ENCODE results near the gene DENND2A. TPM values are rescaled to one million over a fixed set of nuclear protein-coding genes. Genes with fewer than 3 reads are reported as not detected.

The DENND2A gene
- total and polyA plus RNA-seq, 2 donors (not counting 1 experiment from before 2014, with no cell fraction given): 30.6 to 39.0 TPM

- TF ChIP-seq CTCF (conservative IDR thresholded peaks at IDR 0.05 in 1 of 2, IDR thresholded peaks at IDR 0.05 in 1 of 2; ENCODE audit: low read depth in 1 of 2, low read length in 2 of 2): no peak
- no peak for TF ChIP-seq EZH2 (IDR thresholded peaks at IDR 0.05; ENCODE audit: low read length, missing control alignments)
- Histone ChIP-seq H3K4me3 (replicated peaks in 1 of 4; ENCODE audit: control extremely low read depth in 1 of 4, insufficient read depth in 1 of 4, low read depth in 3 of 4, low read length in 4 of 4) (no peak overlapping the region), H3K4me1 (ENCODE audit: control insufficient read depth, extremely low read depth, insufficient read depth, low read length) (no peaks in the 10 kb centered on the region), H3K27ac (ENCODE audit: insufficient read depth, low read length) (no peak overlapping the region), H3K36me3 (ENCODE audit: control insufficient read depth, insufficient read depth, low read length) (peaks cover 6% of the 10 kb centered on the region), H3K9ac (ENCODE audit: insufficient read depth, low read length) (no peak overlapping the region), H3K27me3 (ENCODE audit: control insufficient read depth, insufficient read depth, low read length) (no peaks in the 10 kb centered on the region), H2AFZ (ENCODE audit: low read length) (no peak overlapping the region), H3K4me2 (ENCODE audit: extremely low read depth, insufficient read depth, low read length) (no peak overlapping the region), H4K20me1 (ENCODE audit: control insufficient read depth, extremely low read depth, insufficient read depth, low read length) (no peaks in the 10 kb centered on the region), H3K9me3 (ENCODE audit: control insufficient read depth, insufficient read depth, low read depth, low read length) (no peaks in the 10 kb centered on the region), H3K79me2 (ENCODE audit: control insufficient read depth, insufficient read depth, low read length) (no peaks in the 10 kb centered on the region)
- no peak for DNase-seq (ENCODE audit: low read depth in 2 of 2)
Measured at GRCh38 chr7:140586516-140586915, 54.1 kb downstream of the DENND2A start.

GRCh38 chr7:140585333-140585732 is 55.3 kb downstream of the DENND2A start:
- Histone ChIP-seq H3K9ac (ENCODE audit: insufficient read depth, low read length) (no peak overlapping the region), H3K79me2 (ENCODE audit: control insufficient read depth, insufficient read depth, low read length) (no peaks in the 10 kb centered on the region), H4K20me1 (ENCODE audit: control insufficient read depth, extremely low read depth, insufficient read depth, low read length) (no peaks in the 10 kb centered on the region), H3K36me3 (ENCODE audit: control insufficient read depth, insufficient read depth, low read length) (peaks cover 6% of the 10 kb centered on the region), H3K9me3 (ENCODE audit: control insufficient read depth, insufficient read depth, low read depth, low read length) (no peaks in the 10 kb centered on the region), H3K4me3 (replicated peaks in 1 of 4; ENCODE audit: control extremely low read depth in 1 of 4, insufficient read depth in 1 of 4, low read depth in 3 of 4, low read length in 4 of 4) (no peak overlapping the region), H2AFZ (ENCODE audit: low read length) (no peak overlapping the region), H3K27me3 (ENCODE audit: control insufficient read depth, insufficient read depth, low read length) (no peaks in the 10 kb centered on the region), H3K4me1 (ENCODE audit: control insufficient read depth, extremely low read depth, insufficient read depth, low read length) (no peaks in the 10 kb centered on the region), H3K27ac (ENCODE audit: insufficient read depth, low read length) (no peak overlapping the region), H3K4me2 (ENCODE audit: extremely low read depth, insufficient read depth, low read length) (no peak overlapping the region)
- no peak for DNase-seq (ENCODE audit: low read depth in 2 of 2)
- TF ChIP-seq CTCF (conservative IDR thresholded peaks at IDR 0.05 in 1 of 2, IDR thresholded peaks at IDR 0.05 in 1 of 2; ENCODE audit: low read depth in 1 of 2, low read length in 2 of 2): no peak
- TF ChIP-seq EZH2 (IDR thresholded peaks at IDR 0.05; ENCODE audit: low read length, missing control alignments): no peak

GRCh38 chr7:140584195-140584851 is 56.3 kb downstream of the DENND2A start:
- Histone ChIP-seq H3K27ac (ENCODE audit: insufficient read depth, low read length) (no peak overlapping the region), H3K4me2 (ENCODE audit: extremely low read depth, insufficient read depth, low read length) (no peak overlapping the region), H3K9me3 (ENCODE audit: control insufficient read depth, insufficient read depth, low read depth, low read length) (no peaks in the 10 kb centered on the region), H3K9ac (ENCODE audit: insufficient read depth, low read length) (no peak overlapping the region), H3K79me2 (ENCODE audit: control insufficient read depth, insufficient read depth, low read length) (no peaks in the 10 kb centered on the region), H4K20me1 (ENCODE audit: control insufficient read depth, extremely low read depth, insufficient read depth, low read length) (no peaks in the 10 kb centered on the region), H2AFZ (ENCODE audit: low read length) (no peak overlapping the region), H3K4me1 (ENCODE audit: control insufficient read depth, extremely low read depth, insufficient read depth, low read length) (no peaks in the 10 kb centered on the region), H3K36me3 (ENCODE audit: control insufficient read depth, insufficient read depth, low read length) (peaks cover 6% of the 10 kb centered on the region), H3K4me3 (replicated peaks in 1 of 4; ENCODE audit: control extremely low read depth in 1 of 4, insufficient read depth in 1 of 4, low read depth in 3 of 4, low read length in 4 of 4) (no peak overlapping the region), H3K27me3 (ENCODE audit: control insufficient read depth, insufficient read depth, low read length) (no peaks in the 10 kb centered on the region)
- DNase-seq (ENCODE audit: low read depth in 2 of 2): no peak
- no peak for TF ChIP-seq EZH2 (IDR thresholded peaks at IDR 0.05; ENCODE audit: low read length, missing control alignments)

All from fibroblast of lung (primary cell).